HG03354 (cell line): Measurements from ENCODE around the gene PPP1R1A.

ENCODE experiments used
- ATAC-seq: cut with Tn5 transposase; IDR thresholded peaks from one replicate; pipeline ENCODE4 v1.9.1; 2021; ENCODE audit warnings: mild to moderate bottlenecking; ENCODE audit not compliant: unreplicated experiment, poor library complexity, severe bottlenecking

PPP1R1A gene

GRCh38 chr12:54588110-54588889 lies at the start of gene PPP1R1A:
TSS of gene PPP1R1A (minus strand) at chr12:54588659. CDS start at chr12:54588488, 171 bp downstream.
- no peak for ATAC-seq

DNA sequence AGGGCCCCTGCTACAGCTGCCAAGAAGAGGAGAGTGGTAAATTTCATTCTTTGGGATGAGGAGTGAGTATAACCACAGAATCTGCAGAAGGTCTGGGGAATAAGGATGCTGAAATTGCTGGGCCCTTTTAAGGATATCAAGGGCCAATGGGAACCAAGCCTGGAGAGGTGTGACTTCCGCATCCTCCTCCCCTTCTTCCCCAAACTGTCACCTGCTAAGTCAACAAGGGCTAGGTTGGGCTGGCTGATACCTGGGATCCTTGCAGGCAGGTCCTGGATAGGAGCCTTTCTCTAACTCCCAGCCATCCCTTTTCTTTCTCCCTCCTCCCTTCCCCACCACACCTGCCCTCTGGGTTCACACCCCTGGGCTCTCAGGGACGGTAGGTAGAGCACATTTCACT lies 46.3 kb upstream of the PPP1R1A start, which contains the start of gene LACRT:
TSS of gene LACRT (minus strand) at position 101 of the 400 bp plus-strand sequence. CDS start at position 47, 54 bp downstream.
- ATAC-seq = no peak

- no peak for ATAC-seq
Measured at GRCh38 chr12:54631988-54632728, 43.7 kb upstream of the PPP1R1A start.

GRCh38 chr12:54631551-54631950 lies 43.1 kb upstream of the PPP1R1A start:
- no peak for ATAC-seq

DNA sequence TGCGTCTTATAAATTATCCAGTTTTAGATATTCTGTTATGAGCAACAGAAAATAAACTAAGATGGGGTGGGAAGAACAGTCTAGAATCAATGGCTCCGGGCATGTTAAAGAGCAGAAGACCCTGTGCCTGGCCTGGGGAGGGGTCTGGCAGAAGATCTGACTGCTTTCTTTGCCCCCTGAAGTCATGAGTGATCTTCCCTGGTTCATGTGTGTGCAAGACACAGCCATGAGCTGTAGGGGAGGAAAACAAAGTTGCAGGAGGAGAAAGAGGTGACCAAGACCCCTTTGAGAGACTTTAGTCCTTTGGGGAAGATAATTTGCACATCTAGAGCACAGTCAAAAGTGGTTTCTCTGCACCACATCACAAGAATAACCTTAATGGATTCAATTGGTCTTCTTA lies 41.5 kb upstream of the PPP1R1A start:
- no peak for ATAC-seq

DNA sequence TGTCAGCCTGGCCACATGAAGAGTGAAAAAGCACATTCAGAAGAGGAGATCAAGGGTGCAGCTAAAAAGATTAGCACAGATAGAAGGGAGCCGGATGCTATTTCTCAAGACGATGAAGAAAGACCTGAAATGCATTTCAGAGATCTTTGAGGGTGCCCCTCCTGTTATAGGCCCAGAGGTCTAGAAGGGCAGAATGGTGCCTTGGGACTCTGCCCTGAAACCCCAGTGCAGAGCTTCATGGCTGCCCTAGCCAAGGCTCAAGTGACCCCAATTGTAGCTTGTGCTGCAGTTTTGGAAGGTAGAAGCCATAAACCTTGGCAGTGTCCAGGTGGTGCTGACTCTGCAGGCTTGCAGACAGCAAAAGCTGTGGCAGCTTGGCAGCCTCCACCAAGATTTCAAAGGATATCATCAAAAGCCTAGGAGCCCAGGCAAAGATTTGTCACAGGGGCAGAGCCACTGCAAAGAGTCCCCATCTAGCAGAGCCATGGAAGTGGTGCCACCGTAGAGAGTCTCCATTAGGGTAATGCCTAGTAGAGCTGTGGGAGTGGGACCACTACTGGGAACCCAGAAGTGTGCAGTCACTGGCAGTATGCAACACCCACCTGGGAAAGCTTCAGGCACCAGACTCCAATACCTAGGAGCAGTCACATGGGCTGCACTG lies 39.9 kb upstream of the PPP1R1A start:
- no peak for ATAC-seq

GRCh38 chr12:54627304-54627703 lies 38.8 kb upstream of the PPP1R1A start:
- no peak for ATAC-seq

DNA sequence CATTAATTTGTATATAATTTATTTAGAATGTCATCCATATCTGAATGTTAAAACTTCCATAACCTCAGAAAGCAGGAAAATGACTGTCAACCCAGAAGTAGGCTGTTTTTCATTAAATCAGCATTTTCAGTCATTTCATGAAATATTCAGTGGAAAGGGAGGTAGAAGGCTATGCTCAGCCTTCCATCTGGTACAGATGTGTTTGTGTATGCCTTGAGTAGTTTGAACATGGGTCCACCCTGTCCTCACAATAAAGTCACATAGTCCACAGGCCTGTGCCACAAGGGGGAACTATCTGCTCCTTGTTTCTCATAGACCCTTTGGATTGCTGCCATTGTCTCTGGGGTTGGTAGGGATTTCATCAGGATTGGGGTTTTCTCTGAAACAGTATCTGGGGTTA lies 37.1 kb upstream of the PPP1R1A start:
- no peak for ATAC-seq

- no peak for ATAC-seq
Measured at GRCh38 chr12:54624315-54625279, 36.1 kb upstream of the PPP1R1A start.

GRCh38 chr12:54622463-54623183 lies 34.2 kb upstream of the PPP1R1A start:
- no peak for ATAC-seq

DNA sequence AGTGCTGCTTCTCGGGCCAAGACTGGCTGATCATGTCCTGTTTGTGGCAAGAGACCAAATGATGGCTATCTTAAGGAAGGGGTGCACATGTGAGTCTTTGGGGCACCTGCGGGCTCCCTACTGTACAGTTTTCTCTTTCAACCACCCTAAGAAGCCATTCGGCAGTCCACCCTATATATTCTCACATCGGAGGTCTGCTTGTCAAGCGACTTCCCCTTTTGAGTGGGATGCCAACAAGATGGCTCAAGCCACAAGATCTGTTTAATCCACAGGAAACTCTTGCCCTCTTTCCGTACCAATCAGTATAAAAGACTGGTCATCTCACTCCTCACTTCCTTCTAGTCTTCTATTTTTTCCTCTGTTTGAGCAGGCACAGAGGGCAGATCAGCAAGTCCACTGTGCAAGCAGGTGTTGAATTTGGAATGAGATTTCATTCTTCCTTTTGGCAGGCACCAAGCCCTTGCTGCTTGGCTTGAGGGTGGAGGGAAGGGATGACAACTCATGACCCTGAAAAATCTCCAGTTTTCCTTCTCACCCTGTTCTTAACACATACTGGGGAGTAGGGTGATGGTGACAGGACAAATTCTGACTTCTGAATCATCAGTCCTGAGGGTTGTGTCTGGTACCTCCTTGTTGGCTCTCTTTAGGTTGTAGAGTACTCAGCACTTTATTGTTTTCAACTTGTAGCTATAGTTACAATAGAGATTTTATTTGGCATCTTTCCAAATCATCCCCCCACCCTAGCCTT lies 28.6 kb upstream of the PPP1R1A start:
- no peak for ATAC-seq

- ATAC-seq = no peak
Measured at GRCh38 chr12:54612225-54612750, 23.8 kb upstream of the PPP1R1A start.

GRCh38 chr12:54611715-54612149 lies 23.3 kb upstream of the PPP1R1A start:
- no peak for ATAC-seq

DNA sequence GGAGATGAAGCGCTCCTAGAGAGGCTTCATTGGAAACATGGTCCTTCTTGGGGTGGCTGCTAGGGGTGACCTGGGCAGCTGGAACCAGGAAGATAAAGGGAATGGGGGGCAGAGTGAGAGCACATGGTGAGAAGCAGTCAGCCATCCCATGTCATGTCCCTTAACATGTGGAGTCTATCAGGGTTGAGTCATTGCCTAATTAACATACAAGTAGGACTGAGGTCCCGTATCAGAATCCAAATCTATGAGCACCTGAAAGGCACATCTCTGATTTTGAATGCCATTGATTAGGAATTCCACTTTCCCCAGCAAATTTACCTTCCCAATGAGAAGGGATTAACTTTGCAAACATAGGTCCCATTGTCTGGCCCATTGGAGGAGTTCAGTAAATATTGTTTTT lies 20.3 kb upstream of the PPP1R1A start:
- ATAC-seq = no peak

- ATAC-seq = no peak
Measured at GRCh38 chr12:54608156-54608555, 19.7 kb upstream of the PPP1R1A start.

DNA sequence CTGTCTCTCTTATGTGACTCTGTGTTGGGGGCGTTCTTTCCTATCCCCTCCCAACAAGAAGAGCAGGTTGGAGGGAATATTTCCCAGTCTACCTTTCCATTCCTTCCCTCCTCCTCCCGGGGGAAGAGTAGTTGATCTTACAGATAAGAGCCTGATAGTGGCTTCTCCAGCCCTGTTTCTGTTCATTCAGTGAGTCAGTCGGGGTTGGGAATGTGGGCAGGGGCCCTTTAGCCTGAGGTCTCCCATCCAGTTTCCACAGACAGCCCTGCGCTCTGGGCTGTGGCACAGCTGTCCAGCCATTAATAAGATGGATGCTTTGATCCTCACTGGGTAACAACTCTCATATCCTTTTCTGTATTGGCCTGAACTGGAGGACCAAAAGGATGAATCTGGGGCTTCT lies 18.1 kb upstream of the PPP1R1A start:
- no peak for ATAC-seq

- no peak for ATAC-seq
Measured at GRCh38 chr12:54605138-54605970, 16.9 kb upstream of the PPP1R1A start.
